Measurements from ENCODE around the gene ACTN1.
A peak's percentile ranks its signal among the peaks of the same experiment; 100 is the strongest.

Gene ACTN1

DNA sequence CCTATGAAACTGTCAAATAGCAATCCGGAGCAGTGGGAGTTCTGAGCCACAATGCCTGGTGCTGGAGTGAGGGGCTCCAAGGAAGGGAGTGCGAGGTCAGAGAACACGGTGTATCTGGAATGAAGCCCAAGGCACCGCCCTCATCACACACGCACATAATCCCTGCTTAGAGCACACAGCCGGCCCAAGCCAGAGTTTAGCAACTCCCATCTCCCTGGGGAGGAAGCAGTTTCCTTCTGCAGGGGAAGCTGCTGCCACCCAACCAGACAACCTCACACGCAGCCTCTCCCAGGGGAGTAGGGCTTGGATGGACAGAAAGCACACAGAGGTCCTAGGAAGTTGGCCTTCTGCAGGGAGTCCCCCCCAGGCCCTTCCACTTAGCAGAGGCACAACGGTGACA is 31.3 kb downstream of the ACTN1 start:
- H3K14ac ChIP-seq (ENCODE audit: low read length), result no peak overlapping the region
- no peak overlapping the region for H4K8ac ChIP-seq (ENCODE audit: low read depth, low read length)
- peaks cover 68% of the 10 kb centered on the region for H3K79me2 ChIP-seq (ENCODE audit: control insufficient read depth, insufficient read depth, low read length, poor library complexity)
- H3K4ac ChIP-seq (ENCODE audit: low read depth, low read length), result peak overlapping the region; percentile 71
- H4K12ac ChIP-seq (ENCODE audit: low read depth, low read length), result no peak overlapping the region
- no peaks in the 10 kb centered on the region for H3K27me3 ChIP-seq (ENCODE audit: insufficient read depth, low read length)
- H2BK120ac ChIP-seq (ENCODE audit: insufficient read depth, low read length, poor library complexity), result no peak overlapping the region
- peaks cover 37% of the 10 kb centered on the region for H3K79me1 ChIP-seq (ENCODE audit: low read length)
- H3K4me2 ChIP-seq (ENCODE audit: low read length), result no peak overlapping the region
- no peak overlapping the region for H3K27ac ChIP-seq (ENCODE audit: low read depth, low read length)
- no peak overlapping the region for H3K18ac ChIP-seq (ENCODE audit: low read length)
- no peak overlapping the region for H2BK5ac ChIP-seq (ENCODE audit: low read depth, low read length, poor library complexity)
- no peak overlapping the region for H2AFZ ChIP-seq (ENCODE audit: insufficient read depth, low read length, poor library complexity)
- H2BK12ac ChIP-seq (ENCODE audit: low read length), result no peak overlapping the region
- H4K91ac ChIP-seq (ENCODE audit: low read depth, low read length), result no peak overlapping the region
- H2AK5ac ChIP-seq (ENCODE audit: low read length), result no peak overlapping the region
- no peaks in the 10 kb centered on the region for H3K9me3 ChIP-seq (ENCODE audit: insufficient read depth, low read depth, low read length)
- no CpG with 5 or more reads among the region's 8 CpGs for WGBS (ENCODE audit: extremely low coverage, insufficient coverage, insufficient read length)
- H3K4me3 ChIP-seq (ENCODE audit: low read depth, low read length), result no peak overlapping the region
- H3K23ac ChIP-seq (ENCODE audit: low read length), result no peak overlapping the region
- H3K4me1 ChIP-seq (ENCODE audit: control insufficient read depth in 1 of 2, insufficient read depth in 2 of 2, low read length in 2 of 2), result peaks cover 60 to 74% of the 10 kb centered on the region in 2 experiments
- no peak overlapping the region for H3K9ac ChIP-seq (ENCODE audit: low read length)
- DNase-seq, result peak in 1 of 2 donors; percentile 42
- peaks cover 23 to 37% of the 10 kb centered on the region in 2 experiments for H3K36me3 ChIP-seq (ENCODE audit: control insufficient read depth in 1 of 2, insufficient read depth in 2 of 2, low read length in 2 of 2)

GRCh38 chr14:68946489-68946822 is 32.6 kb downstream of the ACTN1 start:
- no peak overlapping the region for H3K23ac ChIP-seq (ENCODE audit: low read length)
- peak overlapping the region; percentile 71 for H3K4ac ChIP-seq (ENCODE audit: low read depth, low read length)
- H4K8ac ChIP-seq (ENCODE audit: low read depth, low read length), result no peak overlapping the region
- no peak overlapping the region for H2AFZ ChIP-seq (ENCODE audit: insufficient read depth, low read length, poor library complexity)
- no peak overlapping the region for H2BK12ac ChIP-seq (ENCODE audit: low read length)
- no CpG with 5 or more reads among the region's 4 CpGs for WGBS (ENCODE audit: extremely low coverage, insufficient coverage, insufficient read length)
- no peak overlapping the region for H2BK120ac ChIP-seq (ENCODE audit: insufficient read depth, low read length, poor library complexity)
- peaks cover 58% of the 10 kb centered on the region for H3K79me2 ChIP-seq (ENCODE audit: control insufficient read depth, insufficient read depth, low read length, poor library complexity)
- H3K9me3 ChIP-seq (ENCODE audit: insufficient read depth, low read depth, low read length), result no peaks in the 10 kb centered on the region
- no peak overlapping the region for H2BK5ac ChIP-seq (ENCODE audit: low read depth, low read length, poor library complexity)
- peaks cover 13 to 36% of the 10 kb centered on the region in 2 experiments for H3K36me3 ChIP-seq (ENCODE audit: control insufficient read depth in 1 of 2, insufficient read depth in 2 of 2, low read length in 2 of 2)
- H3K18ac ChIP-seq (ENCODE audit: low read length), result no peak overlapping the region
- no peaks in the 10 kb centered on the region for H3K27me3 ChIP-seq (ENCODE audit: insufficient read depth, low read length)
- H4K12ac ChIP-seq (ENCODE audit: low read depth, low read length), result no peak overlapping the region
- H2AK5ac ChIP-seq (ENCODE audit: low read length), result no peak overlapping the region
- H3K14ac ChIP-seq (ENCODE audit: low read length), result no peak overlapping the region
- peak in 1 of 2 donors; percentile 34 for DNase-seq
- H3K4me2 ChIP-seq (ENCODE audit: low read length), result no peak overlapping the region
- no peak overlapping the region for H3K9ac ChIP-seq (ENCODE audit: low read length)
- H3K4me1 ChIP-seq (ENCODE audit: control insufficient read depth in 1 of 2, insufficient read depth in 2 of 2, low read length in 2 of 2), result peaks cover 60 to 74% of the 10 kb centered on the region in 2 experiments
- no peak overlapping the region for H4K91ac ChIP-seq (ENCODE audit: low read depth, low read length)
- H3K4me3 ChIP-seq (ENCODE audit: low read depth, low read length), result no peak overlapping the region
- H3K79me1 ChIP-seq (ENCODE audit: low read length), result peaks cover 30% of the 10 kb centered on the region
- peak overlapping the region; percentile 1 for H3K27ac ChIP-seq (ENCODE audit: low read depth, low read length)

DNA sequence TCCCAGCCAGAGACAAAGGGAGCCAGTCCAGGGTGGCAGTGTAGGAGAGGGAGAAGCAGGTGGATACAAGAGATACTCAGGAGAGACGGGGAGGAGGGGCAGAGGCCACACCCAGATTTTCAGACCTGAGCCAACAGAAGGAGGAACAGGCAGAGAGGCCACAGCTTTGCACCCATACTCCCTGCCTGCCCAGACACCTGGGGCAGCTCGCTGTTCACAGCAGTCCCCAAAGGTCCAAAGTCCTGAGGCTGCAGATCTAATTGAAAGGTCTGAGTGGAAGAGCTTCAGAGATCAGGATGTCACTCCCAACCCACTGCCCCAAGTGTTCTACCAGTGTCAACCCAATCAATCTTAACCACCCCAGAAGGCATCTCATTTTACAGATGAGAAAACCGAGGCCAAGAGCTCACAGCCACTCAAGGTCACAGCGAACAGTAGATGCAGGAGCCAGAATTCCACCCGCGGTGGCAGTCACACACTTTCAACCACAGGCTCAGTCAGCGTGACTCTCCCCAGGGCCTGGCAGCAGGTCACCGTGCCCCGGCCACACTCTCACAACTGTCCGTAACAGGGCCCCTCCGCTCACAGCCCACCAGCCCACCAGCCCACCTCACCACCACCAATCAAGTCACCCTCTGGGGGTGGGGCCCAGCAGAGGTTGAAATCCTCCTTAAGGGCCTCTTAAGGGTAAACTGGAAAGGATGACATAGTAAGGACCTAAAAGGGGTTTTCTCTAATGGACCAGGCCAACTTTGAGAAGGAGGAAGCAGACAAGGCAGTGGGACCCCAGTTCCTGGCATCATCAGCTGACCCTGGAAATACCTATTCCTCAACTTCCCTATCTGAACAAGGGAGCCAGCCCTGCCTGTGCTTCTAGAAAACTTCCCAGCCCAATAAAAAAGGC is 33.3 kb downstream of the ACTN1 start:
- no peak overlapping the region for H3K4me3 ChIP-seq (ENCODE audit: low read depth, low read length)
- H3K4me1 ChIP-seq (ENCODE audit: control insufficient read depth in 1 of 2, insufficient read depth in 2 of 2, low read length in 2 of 2), result peaks cover 58 to 73% of the 10 kb centered on the region in 2 experiments
- H2BK5ac ChIP-seq (ENCODE audit: low read depth, low read length, poor library complexity), result no peak overlapping the region
- H3K18ac ChIP-seq (ENCODE audit: low read length), result no peak overlapping the region
- no peaks in the 10 kb centered on the region for H3K27me3 ChIP-seq (ENCODE audit: insufficient read depth, low read length)
- no peak overlapping the region for H3K23ac ChIP-seq (ENCODE audit: low read length)
- H3K4me2 ChIP-seq (ENCODE audit: low read length), result no peak overlapping the region
- H3K9ac ChIP-seq (ENCODE audit: low read length), result no peak overlapping the region
- H3K27ac ChIP-seq (ENCODE audit: low read depth, low read length), result peak overlapping the region; percentile 1
- peak overlapping the region; percentile 71 for H3K4ac ChIP-seq (ENCODE audit: low read depth, low read length)
- H4K8ac ChIP-seq (ENCODE audit: low read depth, low read length), result no peak overlapping the region
- H3K79me2 ChIP-seq (ENCODE audit: control insufficient read depth, insufficient read depth, low read length, poor library complexity), result peaks cover 56% of the 10 kb centered on the region
- no peak overlapping the region for H2AK5ac ChIP-seq (ENCODE audit: low read length)
- no CpG with 5 or more reads among the region's 11 CpGs for WGBS (ENCODE audit: extremely low coverage, insufficient coverage, insufficient read length)
- peaks cover 27% of the 10 kb centered on the region for H3K79me1 ChIP-seq (ENCODE audit: low read length)
- H2BK120ac ChIP-seq (ENCODE audit: insufficient read depth, low read length, poor library complexity), result no peak overlapping the region
- no peak overlapping the region for H4K12ac ChIP-seq (ENCODE audit: low read depth, low read length)
- DNase-seq, result no peak
- no peak overlapping the region for H2BK12ac ChIP-seq (ENCODE audit: low read length)
- H4K91ac ChIP-seq (ENCODE audit: low read depth, low read length), result no peak overlapping the region
- H3K14ac ChIP-seq (ENCODE audit: low read length), result peak overlapping the region; percentile 4
- H3K36me3 ChIP-seq (ENCODE audit: control insufficient read depth in 1 of 2, insufficient read depth in 2 of 2, low read length in 2 of 2), result peaks cover 9 to 30% of the 10 kb centered on the region in 2 experiments
- H2AFZ ChIP-seq (ENCODE audit: insufficient read depth, low read length, poor library complexity), result no peak overlapping the region
- no peaks in the 10 kb centered on the region for H3K9me3 ChIP-seq (ENCODE audit: insufficient read depth, low read depth, low read length)

GRCh38 chr14:68945190-68945584 is 33.9 kb downstream of the ACTN1 start:
- H3K9me3 ChIP-seq (ENCODE audit: insufficient read depth, low read depth, low read length), result no peaks in the 10 kb centered on the region
- H3K18ac ChIP-seq (ENCODE audit: low read length), result no peak overlapping the region
- peak overlapping the region; percentile 71 for H3K4ac ChIP-seq (ENCODE audit: low read depth, low read length)
- H3K9ac ChIP-seq (ENCODE audit: low read length), result no peak overlapping the region
- H3K79me2 ChIP-seq (ENCODE audit: control insufficient read depth, insufficient read depth, low read length, poor library complexity), result peaks cover 55% of the 10 kb centered on the region
- H4K91ac ChIP-seq (ENCODE audit: low read depth, low read length), result no peak overlapping the region
- no peak overlapping the region for H4K12ac ChIP-seq (ENCODE audit: low read depth, low read length)
- no peak overlapping the region for H2AFZ ChIP-seq (ENCODE audit: insufficient read depth, low read length, poor library complexity)
- peaks cover 28% of the 10 kb centered on the region for H3K79me1 ChIP-seq (ENCODE audit: low read length)
- no peak overlapping the region for H3K23ac ChIP-seq (ENCODE audit: low read length)
- H3K4me3 ChIP-seq (ENCODE audit: low read depth, low read length), result no peak overlapping the region
- peaks cover 61 to 74% of the 10 kb centered on the region in 2 experiments for H3K4me1 ChIP-seq (ENCODE audit: control insufficient read depth in 1 of 2, insufficient read depth in 2 of 2, low read length in 2 of 2)
- H4K8ac ChIP-seq (ENCODE audit: low read depth, low read length), result no peak overlapping the region
- peaks cover 8 to 27% of the 10 kb centered on the region in 2 experiments for H3K36me3 ChIP-seq (ENCODE audit: control insufficient read depth in 1 of 2, insufficient read depth in 2 of 2, low read length in 2 of 2)
- no peak for DNase-seq
- H2BK5ac ChIP-seq (ENCODE audit: low read depth, low read length, poor library complexity), result no peak overlapping the region
- no peak overlapping the region for H2BK120ac ChIP-seq (ENCODE audit: insufficient read depth, low read length, poor library complexity)
- WGBS (ENCODE audit: extremely low coverage, insufficient coverage, insufficient read length), result no CpG with 5 or more reads among the region's 4 CpGs
- H3K14ac ChIP-seq (ENCODE audit: low read length), result no peak overlapping the region
- H2BK12ac ChIP-seq (ENCODE audit: low read length), result no peak overlapping the region
- H2AK5ac ChIP-seq (ENCODE audit: low read length), result no peak overlapping the region
- H3K27me3 ChIP-seq (ENCODE audit: insufficient read depth, low read length), result no peaks in the 10 kb centered on the region
- no peak overlapping the region for H3K4me2 ChIP-seq (ENCODE audit: low read length)
- H3K27ac ChIP-seq (ENCODE audit: low read depth, low read length), result no peak overlapping the region
